Parathyroid adenoma (tissue), 2 donors: Measurements from ENCODE around the gene MARCHF11.

Experiments used
- H2AFZ ChIP-seq: fragments of 300-600 bp; sonication (generic); one replicate; pipeline ENCODE4 v1.7.0; 2017; ENCODE audit warnings: antibody characterized with exemption, mild to moderate bottlenecking
- H3K27ac ChIP-seq: fragments of 300-600 bp; sonication (generic); one replicate; pipeline ENCODE4 v1.7.0; 2017
- H3K27me3 ChIP-seq: fragments of 300-600 bp; sonication (generic); one replicate; pipeline ENCODE4 v1.7.0; 2017; ENCODE audit warnings: low read length; ENCODE audit not compliant: control insufficient read depth, insufficient read depth
- H3K36me3 ChIP-seq: fragments of 300-600 bp; sonication (generic); one replicate; pipeline ENCODE4 v1.7.0; 2017; ENCODE audit warnings: low read length; ENCODE audit not compliant: control insufficient read depth, insufficient read depth
- H3K4me1 ChIP-seq: fragments of 300-600 bp; sonication (generic); one replicate; pipeline ENCODE4 v1.7.0; 2017; ENCODE audit warnings: control low read depth
- H3K4me2 ChIP-seq: fragments of 300-600 bp; sonication (generic); one replicate; pipeline ENCODE4 v1.7.0; 2017; ENCODE audit warnings: low read length
- H3K4me3 ChIP-seq: fragments of 300-600 bp; sonication (generic); one replicate; pipeline ENCODE4 v1.7.0; 2017; ENCODE audit warnings: low read depth, low read length
- H3K79me2 ChIP-seq: fragments of 300-600 bp; sonication (generic); one replicate; pipeline ENCODE4 v1.7.0; 2017; ENCODE audit warnings: control low read depth
- H3K9ac ChIP-seq: fragments of 300-600 bp; sonication (generic); one replicate; pipeline ENCODE4 v1.7.0; 2017; ENCODE audit warnings: mild to moderate bottlenecking
- H3K9me3 ChIP-seq: fragments of 300-600 bp; sonication (generic); one replicate; pipeline ENCODE4 v1.7.0; 2017; ENCODE audit warnings: low read length; ENCODE audit not compliant: control insufficient read depth
- CTCF ChIP-seq: fragments of 300-600 bp; sonication (generic); IDR thresholded peaks from one replicate; pipeline ENCODE4 v1.7.0; 2017; ENCODE audit warnings: antibody characterized with exemption, mild to moderate bottlenecking
- donor health status: primary hyperparathyroidism.

Gene MARCHF11

GRCh38 chr5:16179936-16180788 lies 571 bp upstream of the MARCHF11 start:
- Histone ChIP-seq H3K4me3 (no peak overlapping the region), H3K9ac (no peak overlapping the region), H3K27ac (no peak overlapping the region), H3K4me2 (no peak overlapping the region), H2AFZ (peak overlapping the region; percentile 54), H3K36me3 (no peaks in the 10 kb centered on the region), H3K9me3 (no peaks in the 10 kb centered on the region), H3K27me3 (no peaks in the 10 kb centered on the region), H3K4me1 (no peaks in the 10 kb centered on the region), H3K79me2 (no peaks in the 10 kb centered on the region)
- TF ChIP-seq CTCF: no peak

- H3K79me2 ChIP-seq: no peaks in the 10 kb centered on the region
- no peak overlapping the region for H3K4me3 ChIP-seq
- H3K27ac ChIP-seq: no peak overlapping the region
- no peaks in the 10 kb centered on the region for H3K36me3 ChIP-seq
- H3K27me3 ChIP-seq: no peaks in the 10 kb centered on the region
- TF ChIP-seq CTCF: no peak
- peak overlapping the region; percentile 63 for H3K4me2 ChIP-seq
- H3K9me3 ChIP-seq: no peaks in the 10 kb centered on the region
- H3K9ac ChIP-seq: no peak overlapping the region
- no peaks in the 10 kb centered on the region for H3K4me1 ChIP-seq
- peak overlapping the region; percentile 44 for H2AFZ ChIP-seq
Measured at GRCh38 chr5:16178745-16179372, 732 bp downstream of the MARCHF11 start.

GRCh38 chr5:16169550-16169949 lies 10.0 kb downstream of the MARCHF11 start:
- Histone ChIP-seq H3K4me2 (no peak overlapping the region), H3K36me3 (no peaks in the 10 kb centered on the region), H3K4me3 (no peak overlapping the region), H3K4me1 (no peaks in the 10 kb centered on the region), H3K79me2 (no peaks in the 10 kb centered on the region), H3K9ac (no peak overlapping the region), H2AFZ (no peak overlapping the region), H3K27ac (no peak overlapping the region), H3K9me3 (no peaks in the 10 kb centered on the region), H3K27me3 (no peaks in the 10 kb centered on the region)
- TF ChIP-seq CTCF: no peak

- Histone ChIP-seq H3K4me3 (no peak overlapping the region), H3K27me3 (no peaks in the 10 kb centered on the region), H2AFZ (no peak overlapping the region), H3K4me2 (no peak overlapping the region), H3K9ac (no peak overlapping the region), H3K9me3 (no peaks in the 10 kb centered on the region), H3K79me2 (no peaks in the 10 kb centered on the region), H3K27ac (no peak overlapping the region), H3K4me1 (no peaks in the 10 kb centered on the region), H3K36me3 (no peaks in the 10 kb centered on the region)
- peak; percentile 43 for TF ChIP-seq CTCF
Measured at GRCh38 chr5:16160706-16161105, 18.9 kb downstream of the MARCHF11 start.
